ENCODE results near the gene TMEM31. TPM values are rescaled to one million over a fixed set of nuclear protein-coding genes. Genes with fewer than 3 reads are reported as not detected.

The TMEM31 gene
- total and polyA plus RNA-seq, 10 of the 15 experiments (the other 5 are each of a cell fraction or from before 2014, with no cell fraction given), result 0.18 TPM; not detected in 9

DNA sequence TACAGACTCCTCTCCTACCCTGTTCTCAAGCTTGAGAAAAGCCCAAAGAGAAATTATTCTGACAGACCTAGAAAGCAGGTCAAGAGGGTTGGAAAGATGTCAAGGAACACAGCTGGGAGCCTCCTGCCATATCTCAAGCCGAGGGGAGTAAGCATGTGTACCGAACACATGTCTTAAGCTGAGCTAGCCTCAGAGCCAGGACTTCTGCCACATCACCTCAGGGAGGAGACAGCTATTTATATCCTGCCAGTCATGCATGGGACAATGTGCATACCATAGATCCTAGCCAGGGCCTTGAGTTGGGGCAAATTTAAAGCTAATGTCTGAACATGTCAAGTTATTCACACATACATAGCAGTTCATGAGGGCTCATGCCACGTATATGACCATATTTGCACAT, 11.8 kb downstream of the TMEM31 start:
- H3K27me3 ChIP-seq (replicated peaks in 1 of 2; ENCODE audit: control insufficient read depth in 2 of 2, insufficient read depth in 2 of 2, low read length in 1 of 2), result no peaks in the 10 kb centered on the region; a peak in 2 of 4 replicates
- FAIRE-seq (no peak), ATAC-seq (no peak), DNase-seq (ENCODE audit: low read depth, low spot score) (no peak)
- no TSS peak for BruUV-seq (replicated peaks)
- CTCF ChIA-PET, result interaction anchor here (1.4 kb wide), 1 partner anchor 10 kb away, joined by 4 read pairs; no protein-coding TSS in a partner anchor
- H3K9ac ChIP-seq (ENCODE audit: control insufficient read depth, insufficient read depth, low read length), result no peak overlapping the region
- H3K4me3 ChIP-seq, result no peak overlapping the region
- TF ChIP-seq HCFC1 (IDR thresholded peaks at IDR 0.05; ENCODE audit: low read length) (no peak), STAT3 (IDR thresholded peaks at IDR 0.05; ENCODE audit: low read depth, low read length) (no peak), CBX3 (IDR thresholded peaks at IDR 0.05; ENCODE audit: borderline replicate concordance, low read depth) (no peak), NR2C2 (IDR thresholded peaks at IDR 0.05; ENCODE audit: borderline replicate concordance, control insufficient read depth, insufficient read length, low read depth) (no peak), ATF7 (IDR thresholded peaks at IDR 0.05; ENCODE audit: low read depth) (no peak), MEF2B (IDR thresholded peaks at IDR 0.05; ENCODE audit: partially characterized antibody, poor library complexity, severe bottlenecking) (no peak), IRF5 (IDR thresholded peaks at IDR 0.05; ENCODE audit: borderline replicate concordance) (no peak), RELA (IDR thresholded peaks at IDR 0.05; ENCODE audit: borderline replicate concordance, partially characterized antibody) (no peak), LARP7 (IDR thresholded peaks at IDR 0.05) (no peak), SIX5 (IDR thresholded peaks at IDR 0.05; ENCODE audit: low read depth, low read length, severe bottlenecking) (no peak), POLR2AphosphoS5 (IDR thresholded peaks at IDR 0.05; ENCODE audit: low read length) (no peak), MYC (IDR thresholded peaks at IDR 0.05; ENCODE audit: insufficient read depth, insufficient read length, insufficient replicate concordance, low read length, severe bottlenecking) (no peak), ESRRA (IDR thresholded peaks at IDR 0.05; ENCODE audit: low read length) (no peak), ZSCAN29 (IDR thresholded peaks at IDR 0.05) (no peak), SMARCA5 (IDR thresholded peaks at IDR 0.05) (no peak), ETV6 (conservative IDR thresholded peaks at IDR 0.05 in 1 of 2, IDR thresholded peaks at IDR 0.05 in 1 of 2; ENCODE audit: borderline replicate concordance in 1 of 2, low read depth in 1 of 2) (no peak)
- TF ChIP-seq, protein P1, sequence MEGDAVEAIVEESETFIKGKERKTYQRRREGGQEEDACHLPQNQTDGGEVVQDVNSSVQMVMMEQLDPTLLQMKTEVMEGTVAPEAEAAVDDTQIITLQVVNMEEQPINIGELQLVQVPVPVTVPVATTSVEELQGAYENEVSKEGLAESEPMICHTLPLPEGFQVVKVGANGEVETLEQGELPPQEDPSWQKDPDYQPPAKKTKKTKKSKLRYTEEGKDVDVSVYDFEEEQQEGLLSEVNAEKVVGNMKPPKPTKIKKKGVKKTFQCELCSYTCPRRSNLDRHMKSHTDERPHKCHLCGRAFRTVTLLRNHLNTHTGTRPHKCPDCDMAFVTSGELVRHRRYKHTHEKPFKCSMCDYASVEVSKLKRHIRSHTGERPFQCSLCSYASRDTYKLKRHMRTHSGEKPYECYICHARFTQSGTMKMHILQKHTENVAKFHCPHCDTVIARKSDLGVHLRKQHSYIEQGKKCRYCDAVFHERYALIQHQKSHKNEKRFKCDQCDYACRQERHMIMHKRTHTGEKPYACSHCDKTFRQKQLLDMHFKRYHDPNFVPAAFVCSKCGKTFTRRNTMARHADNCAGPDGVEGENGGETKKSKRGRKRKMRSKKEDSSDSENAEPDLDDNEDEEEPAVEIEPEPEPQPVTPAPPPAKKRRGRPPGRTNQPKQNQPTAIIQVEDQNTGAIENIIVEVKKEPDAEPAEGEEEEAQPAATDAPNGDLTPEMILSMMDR (IDR thresholded peaks at IDR 0.05 in 2 of 3, conservative IDR thresholded peaks at IDR 0.05 in 1 of 3; ENCODE audit: control insufficient read depth in 2 of 3, extremely low read depth in 1 of 3, insufficient read depth in 1 of 3, low read depth in 3 of 3, low read length in 3 of 3), result no peak
- TF ChIP-seq, protein P2, sequence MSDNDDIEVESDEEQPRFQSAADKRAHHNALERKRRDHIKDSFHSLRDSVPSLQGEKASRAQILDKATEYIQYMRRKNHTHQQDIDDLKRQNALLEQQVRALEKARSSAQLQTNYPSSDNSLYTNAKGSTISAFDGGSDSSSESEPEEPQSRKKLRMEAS (IDR thresholded peaks at IDR 0.05; ENCODE audit: low read depth, low read length), result no peak
- TF ChIP-seq, protein P3, sequence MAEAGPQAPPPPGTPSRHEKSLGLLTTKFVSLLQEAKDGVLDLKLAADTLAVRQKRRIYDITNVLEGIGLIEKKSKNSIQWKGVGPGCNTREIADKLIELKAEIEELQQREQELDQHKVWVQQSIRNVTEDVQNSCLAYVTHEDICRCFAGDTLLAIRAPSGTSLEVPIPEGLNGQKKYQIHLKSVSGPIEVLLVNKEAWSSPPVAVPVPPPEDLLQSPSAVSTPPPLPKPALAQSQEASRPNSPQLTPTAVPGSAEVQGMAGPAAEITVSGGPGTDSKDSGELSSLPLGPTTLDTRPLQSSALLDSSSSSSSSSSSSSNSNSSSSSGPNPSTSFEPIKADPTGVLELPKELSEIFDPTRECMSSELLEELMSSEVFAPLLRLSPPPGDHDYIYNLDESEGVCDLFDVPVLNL (IDR thresholded peaks at IDR 0.05; ENCODE audit: low read depth, low read length), result no peak
- in situ Hi-C loops (cut with MboI) (no loop called here), intact Hi-C loops (cut with micrococcal nuclease; ENCODE audit: unreplicated experiment) (no loop called here)
- no peaks in the 10 kb centered on the region for H3K9me3 ChIP-seq (replicated peaks; ENCODE audit: control insufficient read depth, insufficient read depth, low read length)
- H3K36me3 ChIP-seq (ENCODE audit: control insufficient read depth in 2 of 2, insufficient read depth in 2 of 2, low read length in 1 of 2), result no peaks in the 10 kb centered on the region
- H2AFZ ChIP-seq (ENCODE audit: control insufficient read depth, low read depth, low read length), result no peak overlapping the region
- no peaks in the 10 kb centered on the region for H3K79me2 ChIP-seq (ENCODE audit: control insufficient read depth, insufficient read depth, low read length)
- H3K4me1 ChIP-seq (ENCODE audit: control insufficient read depth, insufficient read depth, low read length), result no peaks in the 10 kb centered on the region
- WGBS (ENCODE audit: insufficient coverage, insufficient replicate concordance, low lambda C conversion rate, missing lambda C conversion rate), result 16% methylated on average over 3 of the region's 3 CpGs
- RAD21 ChIA-PET (ENCODE audit: unreplicated experiment), result no interaction called here
- H3K4me2 ChIP-seq (ENCODE audit: control insufficient read depth, insufficient read depth), result no peak overlapping the region
- POLR2A ChIA-PET, result no interaction called here
- no peak overlapping the region for H3K27ac ChIP-seq (ENCODE audit: control insufficient read depth, insufficient read depth)
- H4K20me1 ChIP-seq (ENCODE audit: control insufficient read depth, insufficient read depth), result no peaks in the 10 kb centered on the region
- SMC1A ChIA-PET (ENCODE audit: uncharacterized antibody, unreplicated experiment), result interaction anchor here (1.5 kb wide), 1 partner anchor 9 kb away, joined by 4 read pairs; no protein-coding TSS in a partner anchor

Measured in GM12878 (cell line).